Medulla oblongata (tissue), 1 donor: ENCODE measurements around the gene OR1D2.
"Not testable (repeated sequence)": the region's sequence is repeated elsewhere in the genome, so short reads cannot be mapped to it uniquely, and the experiment has no call there.

Experiments used
- DNase-seq: peaks from one replicate; pipeline ENCODE4 v3.0.0-alpha.2; 2015; ENCODE audit errors: extremely low spot score

Gene OR1D2

GRCh38 chr17:3104322-3104721 is at the start of gene OR1D2:
Gene OR1D2 (minus strand): TSS chr17:3104422. CDS start chr17:3092996, 11,426 bp downstream.
- DNase-seq: no peak

GRCh38 chr17:3137494-3137893 is 33.3 kb upstream of the OR1D2 start:
- DNase-seq: not testable (repeated sequence)

- no peak for DNase-seq
These were observed 23.2 kb upstream of the OR1D2 start, which contains the start of gene OR1G1 for GRCh38 chr17:3127451-3127850. Gene OR1G1 (minus strand): TSS chr17:3127551. CDS start chr17:3127551, 0 bp downstream.

- DNase-seq: not testable (repeated sequence)
These were observed 30.4 kb downstream of the OR1D2 start for GRCh38 chr17:3073850-3074249.

GRCh38 chr17:3065192-3065591 is 39.0 kb downstream of the OR1D2 start:
- DNase-seq: peak; percentile 48

- DNase-seq: not testable (repeated sequence)
These were observed 40.7 kb downstream of the OR1D2 start, which contains the start of gene OR1D5 for GRCh38 chr17:3063507-3063906. Gene OR1D5 (minus strand): TSS chr17:3063607. CDS start chr17:3063607, 0 bp downstream.

- not testable (repeated sequence) for DNase-seq
These were observed 41.3 kb downstream of the OR1D2 start for GRCh38 chr17:3062824-3063377.

- DNase-seq: not testable (repeated sequence)
These were observed 49.4 kb downstream of the OR1D2 start for GRCh38 chr17:3054868-3055267.

GRCh38 chr17:3049705-3050295 is 54.4 kb downstream of the OR1D2 start:
- no peak for DNase-seq

- DNase-seq: peak; percentile 99
These were observed 55.3 kb downstream of the OR1D2 start for GRCh38 chr17:3048727-3049471.

- DNase-seq: no peak
These were observed 57.5 kb downstream of the OR1D2 start for GRCh38 chr17:3046753-3047152.

- DNase-seq: no peak
These were observed 60.4 kb downstream of the OR1D2 start for GRCh38 chr17:3043737-3044365.

GRCh38 chr17:3040882-3041281 is 63.3 kb downstream of the OR1D2 start:
- no peak for DNase-seq

GRCh38 chr17:3039736-3040135 is 64.5 kb downstream of the OR1D2 start:
- DNase-seq: no peak

GRCh38 chr17:3038941-3039340 is 65.3 kb downstream of the OR1D2 start:
- DNase-seq: no peak
